Activated naive CD4-positive, alpha-beta T cell treated with Interleukin-2 at 50 U/mL for 16 hours (primary cell): ENCODE measurements around the gene TNRC18.
"Not testable (repeated sequence)": the region's sequence is repeated elsewhere in the genome, so short reads cannot be mapped to it uniquely, and the experiment has no call there.

Experiments
- DNase-seq: peaks from one replicate; pipeline ENCODE4 v3.0.0-alpha.2; 2020

TNRC18 gene

GRCh38 chr7:5345671-5346070 is 78.0 kb downstream of the TNRC18 start:
- DNase-seq: no peak

DNA sequence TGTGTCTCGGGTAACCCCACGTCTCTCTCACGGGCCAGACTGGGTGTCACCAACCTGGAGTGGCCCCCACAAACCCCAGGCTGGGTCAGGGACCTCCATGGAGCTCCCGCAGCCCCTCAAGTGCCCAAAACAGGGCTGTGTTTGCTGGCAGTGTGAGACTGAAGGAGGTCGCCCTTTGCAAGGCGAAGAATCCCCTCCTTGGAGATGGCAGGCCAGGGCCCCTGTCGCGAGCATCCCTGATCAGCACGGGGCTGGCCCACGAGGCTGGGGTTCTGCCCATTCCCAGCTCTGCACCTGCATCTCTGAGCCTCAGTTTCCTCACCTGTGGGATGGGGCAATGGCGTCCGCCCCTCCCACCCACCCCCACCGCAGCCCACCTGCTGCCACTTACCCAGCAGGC is 78.5 kb downstream of the TNRC18 start:
- DNase-seq: no peak

GRCh38 chr7:5344342-5344741 is 79.3 kb downstream of the TNRC18 start:
- no peak for DNase-seq

DNA sequence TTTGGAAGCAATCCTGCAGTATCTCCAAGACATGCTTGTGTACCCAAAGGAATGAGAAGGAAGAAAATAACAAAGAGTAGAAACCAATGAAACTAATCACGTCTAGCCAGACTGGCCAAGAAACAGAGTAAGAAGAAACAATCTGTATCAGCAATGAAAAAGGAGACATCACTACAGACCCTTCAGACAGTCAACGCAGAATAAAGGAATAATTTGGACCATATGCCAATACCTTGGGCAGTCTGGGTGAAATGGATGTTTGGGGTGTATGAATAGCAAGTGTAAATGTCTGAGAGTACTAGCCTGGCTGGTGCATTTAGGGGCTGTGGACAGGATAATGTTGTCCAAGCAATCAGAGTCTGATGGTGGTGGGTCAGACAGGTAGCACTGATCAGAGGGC is 79.8 kb downstream of the TNRC18 start:
- no peak for DNase-seq

DNA sequence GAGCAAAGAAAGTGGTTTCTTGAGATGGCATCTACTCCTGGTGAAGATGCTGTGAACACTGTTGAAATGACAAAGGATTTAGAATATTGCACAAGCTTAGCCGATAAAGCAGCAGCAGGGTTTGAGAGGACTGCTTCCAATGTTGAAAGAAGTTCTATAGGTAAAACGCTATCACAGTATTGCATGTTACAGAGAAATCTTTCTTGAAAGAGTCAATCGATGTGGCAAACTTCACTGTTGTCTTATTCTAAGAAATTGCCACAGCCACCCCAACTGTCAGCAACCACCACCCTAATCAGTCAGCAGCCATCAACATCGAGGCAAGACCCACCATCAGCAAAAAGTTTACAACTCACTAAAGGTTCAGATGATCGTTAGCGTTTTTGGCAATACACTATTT is 81.0 kb downstream of the TNRC18 start:
- DNase-seq: no peak

DNA sequence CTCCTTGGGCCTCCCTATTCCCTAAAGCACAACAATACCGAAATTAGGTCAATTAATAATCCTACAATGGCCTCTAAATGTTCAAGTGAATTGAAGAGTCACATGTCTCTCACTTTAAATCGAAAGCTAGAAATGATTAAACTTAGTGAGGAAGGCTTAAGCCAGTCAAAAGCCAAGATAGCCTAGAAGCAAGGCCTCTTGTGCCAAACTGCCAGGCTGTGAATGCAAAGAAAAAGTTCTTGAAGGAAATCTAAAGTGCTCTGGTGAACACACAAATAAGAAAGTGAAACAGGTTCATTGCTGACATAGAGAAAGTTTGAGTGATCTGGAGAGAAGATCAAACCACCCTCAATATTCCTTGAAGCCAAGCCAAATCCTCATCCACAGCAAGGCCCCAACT is 83.7 kb downstream of the TNRC18 start:
- DNase-seq: no peak

GRCh38 chr7:5337047-5337446 is 86.6 kb downstream of the TNRC18 start:
- no peak for DNase-seq

DNA sequence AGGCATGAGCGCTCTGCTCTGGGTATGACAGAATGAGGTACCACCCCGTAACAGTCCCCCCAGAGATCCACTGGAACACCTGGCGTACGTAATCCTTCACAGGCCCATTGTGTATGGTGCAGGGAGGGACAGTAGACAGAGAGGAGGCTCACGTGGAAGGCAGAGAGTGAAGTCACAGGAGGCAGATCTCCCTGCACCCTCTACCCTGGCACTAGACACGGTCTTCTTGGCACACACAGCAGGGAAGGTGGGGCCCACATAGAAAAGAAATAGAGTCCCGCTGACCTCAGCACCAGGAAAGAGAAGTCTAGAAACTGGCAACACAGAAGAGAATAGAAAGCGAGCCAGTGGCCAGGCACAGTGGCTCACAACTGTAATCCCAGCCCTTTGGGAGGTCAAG is 89.0 kb downstream of the TNRC18 start:
- no peak for DNase-seq

GRCh38 chr7:5333121-5334045 is 90.3 kb downstream of the TNRC18 start:
- DNase-seq: no peak

DNA sequence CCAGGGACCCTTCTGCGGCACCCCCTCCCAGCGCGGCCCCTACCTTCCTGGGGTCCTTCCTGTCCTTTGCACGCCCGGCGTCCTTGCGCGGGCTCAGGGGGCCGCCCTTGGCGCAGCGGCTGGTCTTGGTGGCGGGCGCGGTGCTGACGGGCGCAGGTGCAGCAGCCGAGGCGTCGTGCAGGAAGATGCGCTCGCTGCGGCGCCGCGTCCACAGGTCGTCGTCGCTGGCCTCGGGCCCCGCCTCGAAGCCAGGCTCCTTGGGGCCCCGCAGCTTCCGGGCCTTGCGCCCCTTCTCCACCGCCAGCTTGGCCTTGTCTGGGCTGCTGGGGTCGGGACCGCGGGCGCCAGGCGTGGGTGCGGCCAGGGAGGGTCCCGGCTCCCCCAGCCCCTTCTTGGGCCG is 91.1 kb downstream of the TNRC18 start:
- DNase-seq: no peak

DNA sequence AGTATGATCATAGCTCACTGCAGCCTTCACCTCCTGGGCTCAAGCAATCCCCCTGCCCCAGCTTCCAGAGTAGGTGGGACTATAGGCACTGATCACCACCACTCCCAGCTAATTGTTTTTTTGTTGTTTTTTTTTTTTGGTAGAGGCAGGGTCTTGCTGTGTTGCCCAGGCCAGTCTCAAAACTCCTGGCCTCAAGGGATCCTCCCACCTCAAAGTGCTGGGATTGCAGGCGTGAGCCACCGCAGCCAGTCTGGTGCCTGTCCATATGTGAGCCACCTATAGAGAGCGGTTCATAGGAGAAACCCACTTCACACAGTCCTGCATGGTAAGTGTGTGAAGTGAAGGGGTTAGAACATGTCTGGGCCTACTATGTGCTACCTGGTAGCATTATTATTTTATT is 93.3 kb downstream of the TNRC18 start:
- no peak for DNase-seq

GRCh38 chr7:5324961-5325360 is 98.7 kb downstream of the TNRC18 start:
- DNase-seq: no peak

- not testable (repeated sequence) for DNase-seq
These were observed 99.5 kb downstream of the TNRC18 start for GRCh38 chr7:5323800-5324781.

GRCh38 chr7:5322621-5323410 is 100.8 kb downstream of the TNRC18 start:
- no peak for DNase-seq

DNA sequence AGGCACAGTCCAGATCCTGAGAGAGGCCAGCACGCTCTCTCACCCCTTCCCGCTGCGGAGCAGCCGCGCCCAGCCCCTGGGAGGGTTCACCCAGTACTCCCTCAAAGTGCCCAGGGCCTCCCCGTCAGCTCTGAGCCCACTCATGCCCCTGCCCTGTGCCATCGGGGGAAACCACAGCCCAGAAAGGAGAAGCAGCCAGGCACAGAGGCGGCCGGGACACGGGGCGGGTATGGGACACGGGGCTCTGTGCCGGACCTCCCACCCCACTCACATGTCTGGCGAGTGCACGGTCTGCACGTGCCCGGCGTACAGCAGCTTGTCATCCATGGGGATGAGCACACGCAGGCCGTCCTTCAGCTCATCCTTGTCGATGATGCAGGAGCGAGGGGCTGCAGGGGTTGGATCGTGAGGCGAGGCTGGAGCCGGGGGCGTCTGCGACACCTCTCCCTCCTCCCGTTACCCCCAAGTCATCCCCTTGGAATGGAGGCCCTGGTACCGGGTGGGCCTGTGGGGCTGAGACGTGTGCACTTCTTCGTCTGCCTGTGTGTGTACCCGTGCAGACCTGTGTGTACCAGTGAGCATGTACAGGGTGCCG is 102.7 kb downstream of the TNRC18 start:
- no peak for DNase-seq

DNA sequence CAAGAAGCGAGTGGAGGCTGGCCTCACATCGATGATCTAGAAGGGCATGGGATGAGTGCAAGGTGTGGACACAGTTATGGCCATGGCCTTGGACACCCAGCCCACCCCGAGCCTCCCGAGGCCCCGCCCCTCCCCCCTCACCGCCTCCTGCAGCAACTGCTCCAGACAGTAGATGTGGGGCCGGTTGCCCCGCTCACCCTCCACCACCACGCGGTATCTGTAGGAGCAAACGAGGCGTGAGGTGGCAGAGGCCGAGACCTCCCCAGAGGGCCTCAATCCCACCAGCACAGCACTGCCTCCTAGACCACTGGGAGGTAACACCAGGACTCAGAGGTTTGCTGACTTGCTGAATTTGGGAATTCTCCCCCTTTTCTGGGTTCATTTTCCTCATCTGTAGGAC is 103.2 kb downstream of the TNRC18 start:
- no peak for DNase-seq

DNA sequence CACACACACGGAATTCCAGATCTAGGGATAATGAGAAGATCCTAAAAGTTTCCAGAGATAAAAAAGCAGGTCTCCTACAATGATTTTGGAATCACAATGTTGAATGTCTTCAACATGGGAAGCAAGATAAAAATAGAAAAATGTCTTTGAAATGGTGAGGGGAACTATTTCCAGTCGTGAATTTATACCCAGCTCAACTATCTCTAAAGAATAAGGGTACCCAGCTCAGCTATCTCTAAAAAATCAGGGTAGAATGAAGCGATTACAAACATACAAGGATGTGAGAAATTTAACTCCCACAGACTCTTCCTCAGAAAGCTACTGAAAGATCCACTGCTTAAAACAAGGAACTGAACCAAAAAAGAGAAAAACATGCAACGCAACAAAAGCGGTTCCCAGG is 105.0 kb downstream of the TNRC18 start:
- DNase-seq: not testable (repeated sequence)

DNA sequence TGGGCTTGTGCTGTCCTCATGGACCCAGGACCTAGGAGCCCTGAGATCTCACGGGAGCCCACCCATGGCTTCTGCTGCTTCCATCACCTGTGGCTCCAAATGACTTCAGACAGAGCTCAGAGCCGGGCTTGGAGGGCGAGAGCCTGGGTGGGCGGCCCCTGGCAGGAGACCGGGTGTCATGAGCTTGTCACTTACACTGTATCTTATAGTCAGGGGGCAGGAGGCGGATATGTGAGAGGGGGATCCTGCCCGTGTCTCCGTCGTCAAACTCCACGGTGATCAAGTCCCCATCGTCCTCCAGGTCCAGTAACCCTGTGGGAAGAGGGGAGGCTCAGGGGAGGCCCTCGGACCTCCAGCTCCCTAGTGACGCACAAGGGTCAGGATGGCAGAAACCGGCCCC is 107.9 kb downstream of the TNRC18 start:
- no peak for DNase-seq

- DNase-seq: no peak
These were observed 108.8 kb downstream of the TNRC18 start for GRCh38 chr7:5314864-5315263.

- not testable (repeated sequence) for DNase-seq
These were observed 110.4 kb downstream of the TNRC18 start for GRCh38 chr7:5313076-5313885.

DNA sequence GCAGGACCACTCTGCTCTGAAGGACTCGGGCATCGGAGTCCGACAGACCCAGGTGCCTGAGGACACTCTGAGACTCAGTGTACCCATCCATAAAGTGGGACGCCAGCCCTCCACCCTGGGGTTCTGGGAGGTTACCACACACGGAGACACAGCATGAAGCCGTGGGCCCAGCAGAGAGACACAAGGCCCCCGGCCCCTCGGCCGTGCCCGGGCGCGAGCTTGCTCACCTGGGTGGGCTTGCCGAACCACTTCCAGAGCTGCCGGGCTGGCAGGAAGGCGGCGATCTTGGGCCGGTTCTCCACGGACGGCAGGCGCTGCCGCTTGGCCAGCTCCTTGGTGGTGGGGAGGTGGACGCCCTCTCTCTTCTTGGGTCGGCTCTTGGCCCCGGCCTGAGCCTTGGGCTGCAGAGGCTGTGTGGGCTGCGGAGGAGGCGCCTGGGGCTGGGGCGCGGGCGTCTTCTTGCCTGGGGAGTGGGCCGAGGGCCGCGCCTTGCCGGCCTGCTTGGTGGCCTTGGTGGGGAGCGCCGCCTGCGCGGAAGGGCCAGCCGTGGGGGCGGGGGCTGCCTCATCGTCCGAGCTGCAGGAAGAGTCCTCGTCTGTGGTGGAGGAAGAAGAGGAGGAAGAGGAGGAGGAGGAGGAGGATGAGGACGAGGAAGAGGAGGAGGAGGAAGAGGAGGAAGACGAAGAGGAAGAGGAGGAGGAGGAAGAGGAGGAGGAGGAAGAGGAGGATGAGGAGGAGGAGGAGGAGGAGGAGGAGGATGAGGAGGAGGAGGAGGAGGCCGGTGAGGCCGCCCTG is 111.2 kb downstream of the TNRC18 start:
- not testable (repeated sequence) for DNase-seq
